Urinary bladder (tissue), 4 donors: ENCODE results near the gene CTF1. TPM values are rescaled to one million over a fixed set of nuclear protein-coding genes. Genes with fewer than 3 reads are reported as not detected.

Source experiments
- DNase-seq: peaks from one replicate; pipeline ENCODE4 v3.0.0-alpha.2; 2015; ENCODE audit errors: extremely low spot score
- H3K27ac ChIP-seq: one replicate; pipeline ENCODE4 v1.5.1; 2013; ENCODE audit warnings: low read depth, mild to moderate bottlenecking, moderate library complexity
- H3K36me3 ChIP-seq: one replicate; pipeline ENCODE4 v1.6.1; 2013; ENCODE audit warnings: mild to moderate bottlenecking, moderate library complexity; ENCODE audit not compliant: insufficient read depth
- H3K4me1 ChIP-seq: one replicate; pipeline ENCODE4 v1.6.1; 2013; ENCODE audit warnings: mild to moderate bottlenecking, moderate library complexity; ENCODE audit not compliant: insufficient read depth
- H3K4me3 ChIP-seq: one replicate; pipeline ENCODE4 v1.5.1; 2013; ENCODE audit warnings: low read depth, low read length
- WGBS: extraction: QIAGEN DNeasy Blood & Tissue Kit; methylation state at CpG from one replicate; pipeline ENCODE4 v1.1.7; 2013; 5-methylcytosine and 5-hydroxymethylcytosine counted together
- polyA plus RNA-seq: library from polyadenylated mRNA; stranded (reverse); fragments of 200-250 nt; gene quantifications from one replicate; pipeline ENCODE4 v1.2.3, GENCODE V29; 2013
- total RNA-seq: library from RNA; depleted of rRNA; stranded (reverse); fragments of >200 nt; gene quantifications from one replicate; pipeline ENCODE4 v1.2.3, GENCODE V29; 2014
- donor health status: healthy with polysubstance abuse.
- donor health status: healthy.

The CTF1 gene
- total and polyA plus RNA-seq, 2 donors: 2.1 to 16.8 TPM

- WGBS: 27% methylated on average over 15 of the region's 15 CpGs
- no peak for DNase-seq
- Histone ChIP-seq H3K27ac (no peak overlapping the region), H3K4me1 (no peaks in the 10 kb centered on the region), H3K4me3 (no peak overlapping the region), H3K36me3 (no peaks in the 10 kb centered on the region)
Measured at GRCh38 chr16:30941600-30942425, 45.4 kb downstream of the CTF1 start.

- Histone ChIP-seq H3K27ac (no peak overlapping the region), H3K4me1 (no peaks in the 10 kb centered on the region), H3K4me3 (no peak overlapping the region), H3K36me3 (no peaks in the 10 kb centered on the region)
- WGBS: 92% methylated on average over 4 of the region's 4 CpGs
- no peak for DNase-seq
Measured at GRCh38 chr16:30942426-30942806, 46.0 kb downstream of the CTF1 start.

- Histone ChIP-seq H3K36me3 (no peaks in the 10 kb centered on the region), H3K4me1 (no peaks in the 10 kb centered on the region), H3K27ac (no peak overlapping the region), H3K4me3 (no peak overlapping the region)
- DNase-seq: no peak
Measured at GRCh38 chr16:30944352-30944751, 47.9 kb downstream of the CTF1 start.

- DNase-seq: no peak
- Histone ChIP-seq H3K4me1 (peaks cover 2% of the 10 kb centered on the region), H3K4me3 (no peak overlapping the region), H3K27ac (no peak overlapping the region), H3K36me3 (no peaks in the 10 kb centered on the region)
- whole genome bisulfite sequencing: 87% methylated on average over 38 of the region's 38 CpGs
Measured at GRCh38 chr16:30946671-30947540, 50.5 kb downstream of the CTF1 start.

DNA sequence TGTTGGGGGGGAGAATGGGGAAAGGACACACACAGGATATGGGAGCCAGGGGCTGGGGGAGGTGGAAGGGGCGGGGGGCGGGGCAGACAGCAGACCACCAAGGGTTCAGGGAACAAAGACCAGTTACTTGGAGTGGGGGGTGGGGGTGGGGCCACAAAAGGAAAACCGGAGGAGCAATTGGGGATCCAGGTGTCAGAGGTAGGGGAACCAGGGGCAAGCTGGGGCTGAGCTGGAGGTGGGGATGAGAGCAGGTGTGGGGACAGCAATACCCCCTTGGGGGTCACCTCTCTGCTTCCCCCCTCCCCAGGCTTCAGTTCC is 51.1 kb downstream of the CTF1 start:
- Histone ChIP-seq H3K27ac (peak overlapping the region; percentile 80), H3K4me1 (peaks cover 2% of the 10 kb centered on the region), H3K4me3 (no peak overlapping the region), H3K36me3 (no peaks in the 10 kb centered on the region)
- DNase-seq: no peak
- 55% methylated on average over 3 of the region's 3 CpGs for WGBS

DNA sequence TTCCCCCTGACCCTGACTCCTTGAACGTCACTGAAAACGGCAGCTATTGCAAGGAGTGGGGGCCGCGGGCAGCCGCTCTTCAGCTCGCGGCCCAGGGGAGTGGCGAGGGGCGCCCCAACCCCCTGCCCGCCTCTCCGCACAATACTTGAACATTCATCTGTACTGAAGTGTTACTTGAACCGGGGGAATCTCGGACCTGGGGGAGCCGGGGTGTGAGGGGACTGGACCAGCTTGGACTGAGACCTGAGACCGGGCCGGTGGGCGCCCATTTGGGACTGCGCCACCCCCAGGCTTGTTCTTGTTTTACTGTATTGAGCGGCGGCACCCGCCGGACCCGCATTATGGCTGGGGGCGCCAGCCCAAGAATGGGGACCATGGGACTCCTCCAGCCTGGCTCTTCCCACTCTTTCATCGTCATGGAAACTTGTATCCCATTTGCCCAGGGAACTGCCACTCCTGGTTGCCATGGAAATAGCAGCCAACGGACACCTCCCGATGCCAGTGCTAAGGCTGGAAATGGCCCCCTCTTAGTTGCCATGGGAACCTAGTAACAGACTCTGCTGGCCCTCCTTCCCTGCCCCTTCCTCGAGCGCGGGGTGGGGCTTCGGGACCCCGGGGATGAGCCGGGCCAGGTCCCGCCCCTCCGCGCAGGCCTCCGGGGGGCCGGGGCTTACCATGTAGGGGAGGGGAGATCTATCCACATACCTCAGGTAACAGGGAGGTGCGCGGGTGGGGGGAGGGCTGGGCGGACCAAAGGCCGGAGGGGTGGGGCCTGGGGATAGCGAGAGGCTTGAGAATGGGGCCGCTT is 51.6 kb downstream of the CTF1 start:
- peak; percentile 97 for DNase-seq
- Histone ChIP-seq H3K4me3 (peak overlapping the region; percentile 96), H3K4me1 (peaks cover 2% of the 10 kb centered on the region), H3K27ac (peak overlapping the region; percentile 93), H3K36me3 (no peaks in the 10 kb centered on the region)
- WGBS: 18% methylated on average over 44 of the region's 44 CpGs

DNA sequence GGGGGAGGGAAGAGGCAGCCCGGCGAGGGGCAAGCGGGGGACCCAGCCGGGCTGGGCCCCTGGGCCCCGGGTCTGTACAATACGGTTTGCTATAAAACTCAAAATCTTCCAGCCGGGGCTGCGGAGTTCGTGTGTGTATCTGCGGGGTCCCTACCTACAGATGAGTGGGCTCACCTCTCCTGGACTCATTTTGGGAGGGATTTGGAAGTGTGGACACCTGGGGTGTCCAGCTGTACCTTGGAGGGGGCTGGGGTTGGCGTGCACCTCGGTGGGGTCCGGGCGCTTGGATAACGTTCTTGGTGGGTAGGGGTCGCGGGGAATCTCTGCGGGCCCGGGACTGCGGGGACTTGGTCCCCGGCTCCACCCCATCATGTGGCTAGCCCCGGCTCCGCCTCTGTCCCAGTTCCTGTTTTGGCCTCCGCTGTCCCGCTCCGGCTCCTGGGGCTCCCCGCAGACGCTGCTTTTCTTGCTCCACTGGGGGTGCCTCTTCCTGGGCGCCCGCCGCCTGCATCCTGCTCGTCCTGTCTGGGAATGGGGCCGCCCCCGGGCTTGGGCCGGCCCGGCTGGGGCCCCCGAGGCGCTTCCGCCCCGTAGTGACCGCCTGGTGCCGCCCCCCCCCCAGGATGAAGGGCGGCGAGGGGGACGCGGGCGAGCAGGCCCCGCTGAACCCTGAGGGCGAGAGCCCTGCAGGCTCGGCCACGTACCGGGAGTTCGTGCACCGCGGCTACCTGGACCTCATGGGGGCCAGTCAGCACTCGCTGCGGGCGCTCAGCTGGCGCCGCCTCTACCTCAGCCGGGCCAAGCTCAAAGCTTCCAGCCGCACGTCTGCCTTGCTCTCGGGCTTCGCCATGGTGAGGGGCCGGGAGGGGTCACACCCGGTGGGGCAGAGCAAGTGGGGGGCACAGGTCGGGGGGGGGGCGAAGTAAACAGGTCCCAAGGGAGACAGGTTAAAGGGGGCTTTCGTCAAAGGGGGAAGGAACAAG is 52.5 kb downstream of the CTF1 start, which contains the start of gene ORAI3:
Gene ORAI3, plus strand, starts transcription at position 402 of the 983 bp plus-strand sequence. Its CDS starts 222 bp downstream, at position 624.
- WGBS: 1% methylated on average over 70 of the region's 70 CpGs
- no peak for DNase-seq

GRCh38 chr16:30949650-30950515 is 53.5 kb downstream of the CTF1 start:
- Histone ChIP-seq H3K27ac (peak overlapping the region; percentile 93), H3K4me1 (peaks cover 2% of the 10 kb centered on the region)
- whole genome bisulfite sequencing: 6% methylated on average over 21 of the region's 21 CpGs

More for the DNA sequence above, 52.5 kb downstream of the CTF1 start, which contains the start of gene ORAI3:
- H3K36me3 ChIP-seq: no peaks in the 10 kb centered on the region
- peak within 1 kb of the TSS; percentile 96 for H3K4me3 ChIP-seq
- peaks cover 2% of the 10 kb centered on the region for H3K4me1 ChIP-seq
- peak within 1 kb of the TSS; percentile 93 for H3K27ac ChIP-seq

DNA sequence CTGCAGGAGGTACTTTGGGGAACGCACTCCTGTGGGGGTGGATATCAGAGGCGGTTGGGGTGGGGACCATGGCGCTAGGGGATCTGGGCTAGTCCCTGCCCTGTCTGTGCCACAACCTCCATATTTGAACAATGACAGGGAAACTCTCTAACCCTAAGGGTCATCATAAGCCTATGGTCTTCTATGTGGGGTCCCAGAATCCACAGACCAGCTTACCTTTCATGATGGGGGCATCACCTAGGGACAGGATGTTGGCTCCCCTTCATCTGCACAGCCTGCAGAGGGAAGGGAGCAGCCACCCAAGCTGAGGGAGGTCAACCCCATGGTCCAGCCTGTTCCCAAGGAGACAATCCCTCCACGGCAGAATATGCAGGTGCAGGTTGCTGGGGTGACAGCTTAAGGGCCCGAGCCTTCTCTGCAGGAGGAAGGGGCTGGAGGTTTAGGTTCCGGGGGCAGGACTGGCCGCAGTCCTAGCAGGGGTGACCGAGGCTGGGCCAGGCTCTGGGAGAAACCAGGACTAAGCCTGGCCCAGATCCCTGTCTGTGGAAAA is 54.2 kb downstream of the CTF1 start:
- H3K27ac ChIP-seq: peak overlapping the region; percentile 72
- H3K4me1 ChIP-seq: peaks cover 2% of the 10 kb centered on the region
- no peak overlapping the region for H3K4me3 ChIP-seq
- no peak for DNase-seq
- H3K36me3 ChIP-seq: no peaks in the 10 kb centered on the region
- WGBS: 67% methylated on average over 8 of the region's 8 CpGs

More at GRCh38 chr16:30949650-30950515, 53.5 kb downstream of the CTF1 start:
- peak overlapping the region; percentile 96 for H3K4me3 ChIP-seq
- H3K36me3 ChIP-seq: no peaks in the 10 kb centered on the region
- no peak for DNase-seq

DNA sequence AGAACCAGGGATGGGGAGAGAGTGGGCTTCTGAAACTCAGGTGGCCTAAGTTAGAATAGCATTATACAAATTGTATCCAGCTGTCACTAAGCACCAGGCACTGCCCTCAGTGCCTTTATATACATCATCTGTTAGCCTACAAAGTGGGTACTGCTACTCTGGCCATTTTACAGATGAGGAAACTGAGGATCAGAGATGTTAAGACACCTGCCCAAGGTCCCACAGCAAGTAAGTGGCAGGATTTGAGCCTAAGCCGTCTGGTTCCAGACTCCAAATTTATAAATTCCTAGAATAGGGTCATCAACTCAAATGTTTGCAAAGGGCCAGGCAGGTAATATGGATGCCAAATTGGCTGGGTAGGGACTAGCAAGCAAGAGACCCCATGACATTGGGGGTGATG is 54.8 kb downstream of the CTF1 start:
- Histone ChIP-seq H3K27ac (peak overlapping the region; percentile 72), H3K36me3 (no peaks in the 10 kb centered on the region), H3K4me1 (peaks cover 2% of the 10 kb centered on the region), H3K4me3 (no peak overlapping the region)
- DNase-seq: no peak
- WGBS: 43% methylated on average over 1 of the region's 1 CpG

- Histone ChIP-seq H3K36me3 (no peaks in the 10 kb centered on the region), H3K4me3 (no peak overlapping the region), H3K27ac (peak overlapping the region; percentile 40), H3K4me1 (peaks cover 2% of the 10 kb centered on the region)
- no peak for DNase-seq
- WGBS: 18% methylated on average over 3 of the region's 3 CpGs
Measured at GRCh38 chr16:30951750-30952149, 55.3 kb downstream of the CTF1 start.
